Neural cell (in vitro differentiated cells): ENCODE data around the gene EGFL7. TPM values are rescaled to one million over a fixed set of nuclear protein-coding genes. Genes with fewer than 3 reads are reported as not detected.

Experiments
- H2AFZ ChIP-seq: fragments of 200-600, 300-800 bp; sonication (generic), shearing (Covaris generic); 2 replicates; pipeline ENCODE4 v1.6.0; 2014; ENCODE audit warnings: low read depth, mild to moderate bottlenecking, antibody characterized with exemption, low read length, moderate library complexity
- H3F3A ChIP-seq: fragments of 200-600 bp; shearing (Covaris generic); 2 replicates; pipeline ENCODE4 v1.6.1; 2016; ENCODE audit warnings: mild to moderate bottlenecking, moderate library complexity, mixed read lengths, antibody characterized with exemption, low read length; ENCODE audit not compliant: insufficient read depth, poor library complexity, severe bottlenecking
- H3K27ac ChIP-seq: fragments of 200-600, 300-800 bp; sonication (generic), shearing (Covaris generic); 2 replicates; pipeline ENCODE4 v1.5.1; 2014; ENCODE audit warnings: mild to moderate bottlenecking, low read length, moderate library complexity
- H3K27me3 ChIP-seq: fragments of 300-800, 200-600 bp; sonication (generic), shearing (Covaris generic); 2 replicates; pipeline ENCODE4 v1.6.0; 2014; ENCODE audit warnings: mild to moderate bottlenecking, low read depth, low read length, moderate library complexity; ENCODE audit not compliant: insufficient read depth
- H3K36me3 ChIP-seq: fragments of 300-800, 200-600 bp; sonication (generic), shearing (Covaris generic); 2 replicates; pipeline ENCODE4 v1.5.1; 2014; ENCODE audit warnings: mild to moderate bottlenecking, antibody characterized with exemption, low read length, moderate library complexity; ENCODE audit not compliant: insufficient read depth
- H3K4me2 ChIP-seq: fragments of 300-800, 200-600 bp; sonication (generic), shearing (Covaris generic); 2 replicates; pipeline ENCODE4 v1.6.0; 2014; ENCODE audit warnings: mild to moderate bottlenecking, low read length
- H3K4me3 ChIP-seq: fragments of 300-800, 200-600 bp; sonication (generic), shearing (Covaris generic); 2 replicates; pipeline ENCODE4 v1.5.1; 2014; ENCODE audit warnings: mild to moderate bottlenecking, low read length, moderate library complexity
- H3K79me2 ChIP-seq: fragments of 200-600 bp; shearing (Covaris generic); replicated peaks from 2 replicates; pipeline ENCODE4 v1.6.0; 2014; ENCODE audit warnings: mild to moderate bottlenecking, low read length, moderate library complexity; ENCODE audit not compliant: insufficient read depth
- H3K9ac ChIP-seq: fragments of 300-800, 200-600 bp; sonication (generic), shearing (Covaris generic); 2 replicates; pipeline ENCODE4 v1.6.1; 2016; ENCODE audit warnings: mild to moderate bottlenecking, low read length, mixed read lengths
- H3K9me2 ChIP-seq: fragments of 200-600 bp; shearing (Covaris generic); 2 replicates; pipeline ENCODE4 v1.6.1; 2016; ENCODE audit warnings: mild to moderate bottlenecking, low read length, mixed read lengths; ENCODE audit not compliant: insufficient read depth
- H3K9me3 ChIP-seq: fragments of 200-600, 300-800 bp; sonication (generic), shearing (Covaris generic); 2 replicates; pipeline ENCODE4 v1.6.1; 2016; ENCODE audit warnings: mild to moderate bottlenecking, mixed run types, low read length, moderate library complexity, mixed read lengths
- H4K20me1 ChIP-seq: fragments of 200-600 bp; shearing (Covaris generic); 2 replicates; pipeline ENCODE4 v1.6.1; 2016; ENCODE audit warnings: mild to moderate bottlenecking, mixed run types; ENCODE audit not compliant: insufficient read depth
- CTCF ChIP-seq: fragments of 450-650 bp; IDR thresholded peaks from 2 replicates; pipeline ENCODE4 v1.5.1; 2014; ENCODE audit warnings: antibody characterized with exemption, mild to moderate bottlenecking, moderate library complexity; ENCODE audit not compliant: poor library complexity, severe bottlenecking
- EP300 ChIP-seq: fragments of 450-650 bp; conservative IDR thresholded peaks from 2 replicates; pipeline ENCODE4 v1.6.1; 2014; ENCODE audit warnings: antibody characterized with exemption, mild to moderate bottlenecking, moderate library complexity; ENCODE audit not compliant: poor library complexity, severe bottlenecking
- EZH2 ChIP-seq: fragments of 200-600, 300-800 bp; shearing (Covaris generic), sonication (generic); IDR thresholded peaks from 2 replicates; pipeline ENCODE4 v1.6.1; 2014; ENCODE audit warnings: antibody characterized with exemption, low read length, borderline replicate concordance, mild to moderate bottlenecking; ENCODE audit not compliant: insufficient read depth, poor library complexity, severe bottlenecking
- MXI1 ChIP-seq: fragments of 450-650 bp; conservative IDR thresholded peaks from 2 replicates; pipeline ENCODE4 v1.6.1; 2014; ENCODE audit warnings: antibody characterized with exemption, mild to moderate bottlenecking; ENCODE audit not compliant: poor library complexity, severe bottlenecking
- POLR2AphosphoS5 ChIP-seq: IDR thresholded peaks from 2 replicates; pipeline ENCODE4 v1.6.1; 2012
- RAD21 ChIP-seq: fragments of 450-650 bp; conservative IDR thresholded peaks from 2 replicates; pipeline ENCODE4 v1.6.1; 2014; ENCODE audit warnings: antibody characterized with exemption, mild to moderate bottlenecking, moderate library complexity
- REST ChIP-seq: IDR thresholded peaks from 2 replicates; pipeline ENCODE4 v1.6.1; 2012; ENCODE audit warnings: borderline replicate concordance
- SMC3 ChIP-seq: fragments of 450-650 bp; conservative IDR thresholded peaks from 2 replicates; pipeline ENCODE4 v1.6.1; 2014; ENCODE audit warnings: antibody characterized with exemption, mild to moderate bottlenecking, moderate library complexity; ENCODE audit not compliant: poor library complexity
- TAF1 ChIP-seq: IDR thresholded peaks from 2 replicates; pipeline ENCODE4 v1.6.1; 2012; ENCODE audit warnings: low read depth
- polyA plus RNA-seq: library from polyadenylated mRNA; depleted of rRNA; stranded (reverse); fragments of >200 nt; gene quantifications from 2 replicates; pipeline ENCODE4 v1.2.3, GENCODE V29; 2014

EGFL7 gene
- polyA plus RNA-seq, 1 donor from 2014 or later = 12.5 TPM

- H3K9ac ChIP-seq = no peak overlapping the region
- H3K27ac ChIP-seq = no peak overlapping the region
- H3K27me3 ChIP-seq = no peaks in the 10 kb centered on the region
- no peaks in the 10 kb centered on the region for H3K9me3 ChIP-seq
- H3K4me2 ChIP-seq = no peak overlapping the region
- H2AFZ ChIP-seq = no peak overlapping the region
- no peak overlapping the region for H3K4me3 ChIP-seq
- H3K79me2 ChIP-seq = peaks cover 29% of the 10 kb centered on the region
- H4K20me1 ChIP-seq = no peaks in the 10 kb centered on the region
- TF ChIP-seq EZH2 (no peak), REST (no peak), RAD21 (no peak), CTCF (no peak), SMC3 (no peak), TAF1 (no peak), POLR2AphosphoS5 (no peak), EP300 (no peak), MXI1 (no peak)
- no peaks in the 10 kb centered on the region for H3K9me2 ChIP-seq
- H3K36me3 ChIP-seq = no peaks in the 10 kb centered on the region
- no peaks in the 10 kb centered on the region for H3F3A ChIP-seq
These were observed 52.2 kb downstream of the EGFL7 start for GRCh38 chr9:136714893-136715274.

GRCh38 chr9:136717399-136717798, 54.7 kb downstream of the EGFL7 start:
- peaks cover 29% of the 10 kb centered on the region for H3K79me2 ChIP-seq
- no peak for TF ChIP-seq REST
- no peak for TF ChIP-seq EP300
- TF ChIP-seq EZH2 = no peak
- no peak for TF ChIP-seq SMC3
- no peak for TF ChIP-seq CTCF
- no peak for TF ChIP-seq MXI1
- no peak for TF ChIP-seq RAD21
- TF ChIP-seq POLR2AphosphoS5 = no peak
- no peak for TF ChIP-seq TAF1
- H4K20me1 ChIP-seq = no peaks in the 10 kb centered on the region
- no peak overlapping the region for H3K4me2 ChIP-seq
- no peaks in the 10 kb centered on the region for H3K36me3 ChIP-seq
- no peak overlapping the region for H3K4me3 ChIP-seq
- no peak overlapping the region for H3K9ac ChIP-seq
- H3F3A ChIP-seq = no peaks in the 10 kb centered on the region
- H3K9me2 ChIP-seq = no peaks in the 10 kb centered on the region
- no peak overlapping the region for H2AFZ ChIP-seq
- no peaks in the 10 kb centered on the region for H3K9me3 ChIP-seq
- no peak overlapping the region for H3K27ac ChIP-seq
- no peaks in the 10 kb centered on the region for H3K27me3 ChIP-seq
